ENCODE data around the gene CSPG4. TPM values are rescaled to one million over a fixed set of nuclear protein-coding genes. Genes with fewer than 3 reads are reported as not detected.

The CSPG4 gene
- total and polyA plus RNA-seq, 2 of the 8 experiments (the other 6 are each of a cell fraction or from before 2014, with no cell fraction given): 1.4 to 3.0 TPM

GRCh38 chr15:75725719-75726607, 13.3 kb upstream of the CSPG4 start:
- H2AK5ac ChIP-seq (ENCODE audit: low read depth, low read length): no peak overlapping the region
- CTCF ChIA-PET (ENCODE audit: partially characterized antibody): interaction anchor here (1.1 to 15.3 kb wide), 6 partner anchors 13 to 86 kb away, joined by 3 to 224 read pairs (median 10); partner anchors contain the start of gene CSPG4
- no peak overlapping the region for H2BK120ac ChIP-seq (replicated peaks; ENCODE audit: low read depth, low read length)
- H4K5ac ChIP-seq (ENCODE audit: insufficient read length, low read depth, low read length): no peak overlapping the region
- no peak overlapping the region for H3K4me2 ChIP-seq (ENCODE audit: insufficient read depth in 1 of 2, low read depth in 2 of 2, low read length in 2 of 2)
- H3K9ac ChIP-seq (replicated peaks in 1 of 4; ENCODE audit: extremely low read depth in 1 of 4, low read depth in 3 of 4, low read length in 3 of 4): no peak overlapping the region
- H3K36me3 ChIP-seq (ENCODE audit: control insufficient read depth in 2 of 4, insufficient read depth in 4 of 4, low read length in 3 of 4): no peaks in the 10 kb centered on the region
- H2BK15ac ChIP-seq (ENCODE audit: low read length): no peak overlapping the region
- no peak overlapping the region for H4K91ac ChIP-seq (replicated peaks; ENCODE audit: insufficient read length, low read length)
- no peak for FAIRE-seq
- no peaks in the 10 kb centered on the region; the same call in 1 of the 2 replicates for H3K79me1 ChIP-seq (ENCODE audit: low read depth, low read length)
- H4K8ac ChIP-seq (ENCODE audit: extremely low read depth, insufficient read depth, low read length): no peak overlapping the region
- WGBS, 2 experiments (ENCODE audit: extremely low coverage in 1 of 2, insufficient coverage in 1 of 2, insufficient read length in 1 of 2, insufficient replicate concordance in 2 of 2, low coverage in 1 of 2, low lambda C conversion rate in 2 of 2, missing lambda C conversion rate in 1 of 2): 93% methylated on average over 11 of the region's 11 CpGs; no CpG with 5 or more reads in 1 of the 2 experiments
- H3K23ac ChIP-seq (ENCODE audit: insufficient read length): no peak overlapping the region
- no peaks in the 10 kb centered on the region for H3K79me2 ChIP-seq (ENCODE audit: control insufficient read depth in 1 of 2, insufficient read depth in 2 of 2, low read length in 2 of 2)
- H3K27ac ChIP-seq (ENCODE audit: low read depth, low read length): no peak overlapping the region
- H3K14ac ChIP-seq (ENCODE audit: insufficient read length): no peak overlapping the region
- H3K4ac ChIP-seq (replicated peaks; ENCODE audit: insufficient read length, low read depth, low read length): no peak overlapping the region
- H3K23me2 ChIP-seq (ENCODE audit: low read depth, low read length): no peaks in the 10 kb centered on the region
- H3K56ac ChIP-seq (replicated peaks; ENCODE audit: insufficient read length, low read depth, low read length): no peak overlapping the region
- peaks cover 0 to 2% of the 10 kb centered on the region in 2 experiments for H4K20me1 ChIP-seq (replicated peaks in 1 of 2; ENCODE audit: control insufficient read depth in 1 of 2, insufficient read depth in 2 of 2, low read length in 2 of 2)
- no peak overlapping the region for H3K18ac ChIP-seq (ENCODE audit: extremely low read depth, low read length)
- H2AFZ ChIP-seq (ENCODE audit: low read length): no peak overlapping the region
- no peak overlapping the region for H2BK20ac ChIP-seq (ENCODE audit: low read length)
- POLR2A ChIA-PET (ENCODE audit: partially characterized antibody): interaction anchor here (0.9 to 1.2 kb wide), 2 partner anchors 12 to 83 kb away, joined by 3 read pairs; no protein-coding TSS in a partner anchor
- H3K27me3 ChIP-seq (replicated peaks in 1 of 4; ENCODE audit: control insufficient read depth in 3 of 4, extremely low read depth in 1 of 4, insufficient read depth in 3 of 4, low read length in 3 of 4): no peaks in the 10 kb centered on the region; a peak in 3 of 7 replicates
- TF ChIP-seq KDM1A (IDR thresholded peaks at IDR 0.05; ENCODE audit: borderline replicate concordance, low read length) (no peak), POU5F1 (IDR thresholded peaks at IDR 0.05; ENCODE audit: low read depth, low read length) (no peak), CREB1 (IDR thresholded peaks at IDR 0.05) (peak; percentile 58), CBX5 (IDR thresholded peaks at IDR 0.05; ENCODE audit: low read depth, low read length) (no peak), BRCA1 (IDR thresholded peaks at IDR 0.05; ENCODE audit: low read depth, low read length) (no peak), FOSL1 (IDR thresholded peaks at IDR 0.05; ENCODE audit: insufficient read depth, low read depth, low read length) (no peak)
- H3K4me3 ChIP-seq (ENCODE audit: extremely low read depth in 1 of 4, insufficient read depth in 2 of 4, low read depth in 3 of 4, low read length in 4 of 4): no peak overlapping the region
- H3K9me3 ChIP-seq (ENCODE audit: insufficient read depth in 2 of 2, low read depth in 1 of 2, low read length in 1 of 2): no peaks in the 10 kb centered on the region
- no peak for DNase-seq (ENCODE audit: low read depth in 1 of 2, low spot score in 2 of 2)
- H2BK12ac ChIP-seq (ENCODE audit: low read depth, low read length): no peak overlapping the region
- H3K4me1 ChIP-seq (replicated peaks in 1 of 4; ENCODE audit: control insufficient read depth in 3 of 4, insufficient read depth in 4 of 4, low read length in 3 of 4): no peaks in the 10 kb centered on the region; a peak in 1 of 7 replicates
- no peak overlapping the region for H2BK5ac ChIP-seq (ENCODE audit: low read depth, low read length)

All from H1 (cell line).